Type B pancreatic cell (in vitro differentiated cells): ENCODE data around the gene FOXL2NB. TPM values are rescaled to one million over a fixed set of nuclear protein-coding genes. Genes with fewer than 3 reads are reported as not detected.

Experiments used
- DNase-seq: peaks from one replicate; pipeline ENCODE4 v3.0.0; 2021; ENCODE audit warnings: mixed read lengths; ENCODE audit not compliant: unreplicated experiment; ENCODE audit errors: extremely low spot score
- H3K27ac Mint-ChIP-seq: 2 replicates; pipeline ENCODE4 v1.8.0; 2021; ENCODE audit warnings: mild to moderate bottlenecking, mixed read lengths
- H3K27me3 Mint-ChIP-seq: 2 replicates; pipeline ENCODE4 v1.8.0; 2021; ENCODE audit warnings: mixed read lengths
- H3K36me3 Mint-ChIP-seq: 2 replicates; pipeline ENCODE4 v1.8.0; 2021; ENCODE audit warnings: mixed read lengths
- H3K4me1 Mint-ChIP-seq: one replicate; pipeline ENCODE4 v1.8.0; 2021; ENCODE audit warnings: mixed read lengths; ENCODE audit not compliant: unreplicated experiment
- H3K4me3 Mint-ChIP-seq: 2 replicates; pipeline ENCODE4 v1.8.0; 2021; ENCODE audit warnings: mild to moderate bottlenecking, mixed read lengths
- H3K9me3 Mint-ChIP-seq: 2 replicates; pipeline ENCODE4 v1.8.0; 2021; ENCODE audit warnings: mixed read lengths
- CTCF ChIP-seq: fragments of 200-600 bp; sonication (generic); conservative IDR thresholded peaks from 2 replicates; pipeline ENCODE4 v1.5.0; 2021; ENCODE audit warnings: antibody characterized with exemption, mild to moderate bottlenecking
- total RNA-seq: library from RNA; stranded (reverse); gene quantifications from 2 replicates; pipeline ENCODE4 v1.2.1, GENCODE V29; 2021; ENCODE audit warnings: low replicate concordance

The FOXL2NB gene
- total RNA-seq, 1 donor from 2014 or later, result 0.34 TPM

GRCh38 chr3:138933981-138934691, 12.9 kb upstream of the FOXL2NB start:
- H3K27me3 Mint-ChIP-seq, result peaks cover 70% of the 10 kb centered on the region
- no peak overlapping the region for H3K27ac Mint-ChIP-seq
- no peak for TF ChIP-seq CTCF
- H3K4me1 Mint-ChIP-seq, result peaks cover 6% of the 10 kb centered on the region
- H3K4me3 Mint-ChIP-seq, result no peak overlapping the region
- no peaks in the 10 kb centered on the region for H3K9me3 Mint-ChIP-seq
- no peaks in the 10 kb centered on the region for H3K36me3 Mint-ChIP-seq
- DNase-seq, result no peak

- H3K27ac Mint-ChIP-seq, result no peak overlapping the region
- no peaks in the 10 kb centered on the region for H3K9me3 Mint-ChIP-seq
These were observed 11.5 kb upstream of the FOXL2NB start for GRCh38 chr3:138935505-138935862.

GRCh38 chr3:138935863-138936740, 10.9 kb upstream of the FOXL2NB start:
- Mint-ChIP-seq H3K36me3 (no peaks in the 10 kb centered on the region), H3K4me3 (peak overlapping the region; percentile 82), H3K27ac (no peak overlapping the region), H3K9me3 (no peaks in the 10 kb centered on the region), H3K4me1 (peaks cover 6% of the 10 kb centered on the region), H3K27me3 (peaks cover 84% of the 10 kb centered on the region)
- peak; percentile 95 for TF ChIP-seq CTCF
- no peak for DNase-seq

More at GRCh38 chr3:138935505-138935862, 11.5 kb upstream of the FOXL2NB start:
- peaks cover 6% of the 10 kb centered on the region for H3K4me1 Mint-ChIP-seq
- H3K4me3 Mint-ChIP-seq, result peak overlapping the region; percentile 82
- TF ChIP-seq CTCF, result no peak
- H3K36me3 Mint-ChIP-seq, result no peaks in the 10 kb centered on the region
- peaks cover 83% of the 10 kb centered on the region for H3K27me3 Mint-ChIP-seq
- DNase-seq, result no peak

- peaks cover 6% of the 10 kb centered on the region for H3K4me1 Mint-ChIP-seq
- peaks cover 93% of the 10 kb centered on the region for H3K27me3 Mint-ChIP-seq
- no peaks in the 10 kb centered on the region for H3K9me3 Mint-ChIP-seq
- no peak overlapping the region for H3K27ac Mint-ChIP-seq
- no peaks in the 10 kb centered on the region for H3K36me3 Mint-ChIP-seq
- H3K4me3 Mint-ChIP-seq, result peak overlapping the region; percentile 82
- no peak for DNase-seq
- TF ChIP-seq CTCF, result no peak
These were observed 10.0 kb upstream of the FOXL2NB start for GRCh38 chr3:138936741-138937689.

- no peaks in the 10 kb centered on the region for H3K36me3 Mint-ChIP-seq
These were observed 9.3 kb upstream of the FOXL2NB start for GRCh38 chr3:138937690-138938055.

More at GRCh38 chr3:138937690-138938055, 9.3 kb upstream of the FOXL2NB start:
- peak overlapping the region; percentile 65 for H3K4me3 Mint-ChIP-seq
- no peak for DNase-seq
- H3K27me3 Mint-ChIP-seq, result peaks cover 99% of the 10 kb centered on the region
- peaks cover 6% of the 10 kb centered on the region for H3K4me1 Mint-ChIP-seq
- H3K27ac Mint-ChIP-seq, result no peak overlapping the region
- H3K9me3 Mint-ChIP-seq, result no peaks in the 10 kb centered on the region
- no peak for TF ChIP-seq CTCF
